ENCODE results near the gene SMARCA4.
"Not testable (repeated sequence)": the region's sequence is repeated elsewhere in the genome, so short reads cannot be mapped to it uniquely, and the experiment has no call there.

SMARCA4 gene

DNA sequence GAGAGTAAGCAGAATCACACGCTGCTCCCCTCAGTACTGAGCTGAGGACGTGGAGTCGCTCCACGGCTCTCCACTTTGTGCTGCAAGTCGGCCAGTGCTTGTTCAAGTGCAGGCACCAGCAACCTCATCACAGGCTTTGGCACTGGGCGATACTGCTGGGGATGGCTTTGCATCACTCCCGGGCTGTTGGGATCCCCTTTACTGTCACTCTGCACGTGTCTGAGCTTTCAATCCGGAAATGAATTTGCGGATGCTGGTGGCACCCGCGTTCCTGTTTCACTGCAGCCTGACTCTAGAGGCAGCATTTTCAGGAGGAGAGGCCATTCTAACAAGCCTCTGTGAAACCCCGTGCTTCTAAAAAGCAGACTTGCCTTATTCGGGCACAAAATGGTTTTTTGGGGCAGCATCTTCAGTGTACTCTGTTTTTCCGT is 19.1 kb downstream of the SMARCA4 start:
- peak; percentile 63 for DNase-seq (ENCODE audit: low spot score)

DNA sequence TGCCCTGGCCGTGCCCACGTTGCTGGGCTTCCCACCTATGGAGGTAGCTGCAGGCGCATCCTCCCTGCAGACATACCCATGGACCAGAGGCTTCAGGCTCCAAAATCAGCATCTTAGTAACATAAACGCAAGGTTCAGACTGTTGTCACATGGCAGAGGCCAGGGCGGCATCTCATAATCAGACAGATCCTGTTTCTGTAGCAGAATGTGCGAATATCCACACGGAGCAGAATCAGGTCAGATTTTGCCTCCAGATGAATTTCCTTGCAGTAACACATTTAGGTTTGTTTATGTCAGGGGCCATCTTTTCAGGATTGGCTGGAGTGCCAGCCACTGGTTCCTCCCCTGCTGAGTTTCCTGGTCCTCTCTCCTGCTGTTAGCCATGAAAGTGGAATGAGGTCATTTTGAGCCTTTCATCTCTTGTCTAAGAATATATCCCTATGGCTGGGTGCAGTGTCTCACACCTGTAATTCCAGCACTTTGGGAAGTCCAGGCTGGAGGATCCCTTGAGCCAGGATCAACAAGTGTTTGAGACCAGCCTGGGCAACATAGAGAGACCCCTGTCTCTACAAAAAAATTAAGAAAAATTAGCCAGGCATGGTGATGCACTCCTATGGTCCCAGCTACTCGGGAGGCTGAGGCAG is 20.5 kb downstream of the SMARCA4 start:
- DNase-seq (ENCODE audit: low spot score): peak; percentile 38

DNA sequence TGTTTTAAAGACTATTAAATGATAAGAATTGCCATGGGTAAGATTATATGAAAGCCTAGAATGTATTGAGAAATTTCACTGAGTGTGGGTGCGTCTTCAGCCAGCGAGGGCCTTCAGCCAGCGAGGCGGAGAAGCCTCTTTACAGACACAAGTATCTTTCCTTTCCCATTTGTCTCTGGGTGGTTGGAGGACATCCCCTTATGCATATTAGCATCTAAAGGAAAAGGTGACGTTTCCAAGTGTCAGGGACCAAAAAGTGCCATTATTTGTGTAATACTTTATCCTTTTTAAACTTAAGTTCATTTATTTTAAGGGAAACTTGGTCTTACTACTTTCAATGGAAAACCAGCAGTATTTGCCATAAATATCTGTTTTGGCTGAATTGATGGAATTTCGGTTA is 22.2 kb downstream of the SMARCA4 start:
- DNase-seq (ENCODE audit: low spot score): no peak

DNA sequence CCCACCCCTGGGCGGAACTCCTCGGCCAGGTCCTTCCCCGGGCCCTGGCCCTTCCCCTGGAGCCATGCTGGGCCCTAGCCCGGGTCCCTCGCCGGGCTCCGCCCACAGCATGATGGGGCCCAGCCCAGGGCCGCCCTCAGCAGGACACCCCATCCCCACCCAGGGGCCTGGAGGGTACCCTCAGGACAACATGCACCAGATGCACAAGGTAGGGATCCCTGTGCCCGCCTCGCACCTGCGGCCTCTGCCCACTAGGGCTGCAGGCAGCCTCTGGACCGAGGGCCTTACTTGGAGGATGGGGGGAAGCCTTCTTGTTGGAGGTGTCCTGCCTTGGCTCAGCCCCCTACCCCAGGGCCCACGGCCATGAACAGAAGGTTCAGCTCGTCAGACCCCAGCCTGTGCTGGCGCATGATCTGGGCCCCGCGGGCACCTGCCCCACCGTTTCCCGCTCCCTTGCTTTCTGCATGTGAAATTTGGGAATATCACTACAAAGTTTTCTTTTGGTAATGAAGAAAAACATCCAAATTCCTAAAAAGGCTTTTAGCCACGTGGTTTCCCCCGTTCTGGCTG is 23.4 kb downstream of the SMARCA4 start:
- DNase-seq (ENCODE audit: low spot score): no peak

DNA sequence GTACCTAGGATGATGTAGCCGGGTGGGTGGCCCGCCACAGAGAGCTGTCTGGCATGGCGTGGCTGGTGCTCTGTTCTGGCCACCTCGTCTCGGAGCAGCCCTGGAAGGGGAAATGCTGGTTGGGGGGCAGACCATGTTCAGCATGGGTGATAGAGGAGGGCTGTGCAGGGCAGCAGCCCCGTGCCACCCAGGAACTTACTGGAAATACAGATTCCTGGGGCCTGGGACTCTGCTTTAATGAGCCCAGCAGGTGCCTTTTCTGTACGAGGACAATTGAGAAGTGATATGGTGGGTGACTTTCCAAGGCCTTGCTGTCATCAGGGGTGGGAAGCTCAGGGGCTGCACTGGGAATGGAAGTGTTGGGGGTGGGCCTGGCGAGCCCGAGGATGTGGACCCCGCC is 24.7 kb downstream of the SMARCA4 start:
- DNase-seq (ENCODE audit: low spot score): no peak

DNA sequence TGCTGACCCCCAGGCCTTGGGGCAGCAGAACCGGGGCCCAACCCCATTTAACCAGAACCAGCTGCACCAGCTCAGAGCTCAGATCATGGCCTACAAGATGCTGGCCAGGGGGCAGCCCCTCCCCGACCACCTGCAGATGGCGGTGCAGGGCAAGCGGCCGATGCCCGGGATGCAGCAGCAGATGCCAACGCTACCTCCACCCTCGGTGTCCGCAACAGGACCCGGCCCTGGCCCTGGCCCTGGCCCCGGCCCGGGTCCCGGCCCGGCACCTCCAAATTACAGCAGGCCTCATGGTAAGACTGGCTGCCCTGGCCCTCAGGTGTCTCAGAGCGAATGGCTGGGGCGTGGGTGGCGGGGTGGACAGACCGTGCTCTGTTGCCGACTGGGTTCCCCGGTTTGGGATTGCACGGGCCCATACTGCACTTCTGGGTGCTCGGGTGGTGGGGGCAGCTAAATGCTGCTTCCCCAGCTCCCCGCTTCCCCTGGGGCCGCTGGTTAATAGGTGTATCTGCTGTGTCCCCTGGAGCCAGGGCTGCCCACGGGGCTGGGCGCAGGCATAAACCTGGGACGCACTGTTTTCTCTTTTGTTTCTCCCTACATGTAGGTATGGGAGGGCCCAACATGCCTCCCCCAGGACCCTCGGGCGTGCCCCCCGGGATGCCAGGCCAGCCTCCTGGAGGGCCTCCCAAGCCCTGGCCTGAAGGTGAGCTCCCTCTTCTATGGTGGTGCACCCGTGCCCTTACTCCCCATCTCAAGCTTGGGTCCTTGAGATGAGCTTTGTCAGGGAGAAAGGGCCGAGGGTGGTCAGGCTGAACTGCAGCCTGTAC is 25.7 kb downstream of the SMARCA4 start:
- DNase-seq (ENCODE audit: low spot score): no peak

DNA sequence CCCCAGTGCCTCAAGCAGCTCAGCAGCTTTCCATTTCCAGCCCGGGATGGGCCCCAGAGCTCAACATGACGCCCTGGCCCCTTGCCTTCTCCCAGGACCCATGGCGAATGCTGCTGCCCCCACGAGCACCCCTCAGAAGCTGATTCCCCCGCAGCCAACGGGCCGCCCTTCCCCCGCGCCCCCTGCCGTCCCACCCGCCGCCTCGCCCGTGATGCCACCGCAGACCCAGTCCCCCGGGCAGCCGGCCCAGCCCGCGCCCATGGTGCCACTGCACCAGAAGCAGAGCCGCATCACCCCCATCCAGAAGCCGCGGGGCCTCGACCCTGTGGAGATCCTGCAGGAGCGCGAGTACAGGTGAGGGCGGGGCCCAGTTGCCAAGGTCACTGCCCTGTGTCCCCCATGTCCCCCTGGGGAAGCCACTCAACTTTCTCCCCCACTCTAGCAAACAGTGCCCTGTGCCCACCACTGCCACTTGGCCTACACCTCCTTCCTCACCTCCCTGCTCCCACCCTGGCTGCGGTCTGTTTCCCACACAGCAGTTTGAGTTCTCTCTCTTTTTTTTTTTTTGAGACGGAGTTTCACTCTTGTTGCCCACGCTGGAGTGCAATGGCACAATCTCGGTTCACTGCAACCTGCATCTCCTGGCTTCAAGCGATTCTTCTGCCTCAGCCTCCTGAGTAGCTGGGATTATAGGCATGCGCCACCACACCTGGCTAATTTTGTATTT is 26.9 kb downstream of the SMARCA4 start:
- no peak for DNase-seq (ENCODE audit: low spot score)

DNA sequence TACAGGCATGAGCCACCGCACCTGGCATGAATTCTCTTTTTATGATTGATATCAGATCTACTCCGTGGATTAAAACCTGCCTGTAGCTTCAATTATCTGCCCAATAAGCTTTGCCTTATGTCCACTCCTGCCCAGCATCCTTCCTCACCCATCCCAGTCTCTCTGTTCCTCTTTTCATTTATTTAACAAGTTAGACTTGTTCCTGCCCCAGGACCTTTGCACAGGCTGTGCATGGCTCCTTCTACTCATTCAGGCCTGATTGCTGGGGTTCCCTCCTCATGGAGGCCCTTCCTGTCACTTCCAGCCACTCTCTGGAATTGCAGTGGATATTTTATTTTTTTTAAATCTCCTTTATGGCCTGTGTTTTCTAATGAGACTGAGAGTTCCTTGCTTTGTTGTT is 27.6 kb downstream of the SMARCA4 start:
- DNase-seq (ENCODE audit: low spot score): no peak

DNA sequence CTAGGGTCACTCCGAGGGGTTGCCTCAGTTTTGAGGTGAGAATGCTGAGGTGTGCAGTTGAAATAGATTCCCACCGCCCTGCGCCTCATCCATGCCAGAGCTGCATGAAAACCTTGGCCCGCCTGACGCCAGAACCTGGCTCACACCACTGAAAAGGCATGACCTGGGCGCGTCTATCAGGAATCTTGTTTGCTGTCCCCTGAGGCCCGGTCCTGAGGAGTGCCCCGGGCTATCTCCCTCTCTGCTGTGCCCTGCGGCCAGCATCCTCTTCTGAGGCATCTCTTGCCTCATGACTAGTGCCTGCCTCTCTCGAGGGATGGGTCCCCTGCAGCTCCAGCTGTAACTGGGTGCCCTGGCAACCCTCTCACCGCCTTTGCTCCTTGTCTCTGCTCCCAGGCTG is 28.1 kb downstream of the SMARCA4 start:
- DNase-seq (ENCODE audit: low spot score): no peak

DNA sequence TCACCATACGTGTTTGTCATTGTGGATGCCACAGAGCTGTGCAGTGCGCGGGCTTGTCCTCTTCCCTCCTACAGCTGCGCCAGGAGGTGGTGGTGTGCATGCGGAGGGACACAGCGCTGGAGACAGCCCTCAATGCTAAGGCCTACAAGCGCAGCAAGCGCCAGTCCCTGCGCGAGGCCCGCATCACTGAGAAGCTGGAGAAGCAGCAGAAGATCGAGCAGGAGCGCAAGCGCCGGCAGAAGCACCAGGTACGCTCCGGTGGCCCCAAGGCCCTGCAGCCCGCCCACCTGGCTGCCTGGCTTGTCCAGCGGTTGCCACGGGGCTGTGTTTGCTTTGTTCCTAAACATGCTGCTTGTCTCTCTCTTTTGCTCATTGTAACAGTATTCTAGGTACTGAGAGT is 30.2 kb downstream of the SMARCA4 start:
- DNase-seq (ENCODE audit: low spot score): no peak

DNA sequence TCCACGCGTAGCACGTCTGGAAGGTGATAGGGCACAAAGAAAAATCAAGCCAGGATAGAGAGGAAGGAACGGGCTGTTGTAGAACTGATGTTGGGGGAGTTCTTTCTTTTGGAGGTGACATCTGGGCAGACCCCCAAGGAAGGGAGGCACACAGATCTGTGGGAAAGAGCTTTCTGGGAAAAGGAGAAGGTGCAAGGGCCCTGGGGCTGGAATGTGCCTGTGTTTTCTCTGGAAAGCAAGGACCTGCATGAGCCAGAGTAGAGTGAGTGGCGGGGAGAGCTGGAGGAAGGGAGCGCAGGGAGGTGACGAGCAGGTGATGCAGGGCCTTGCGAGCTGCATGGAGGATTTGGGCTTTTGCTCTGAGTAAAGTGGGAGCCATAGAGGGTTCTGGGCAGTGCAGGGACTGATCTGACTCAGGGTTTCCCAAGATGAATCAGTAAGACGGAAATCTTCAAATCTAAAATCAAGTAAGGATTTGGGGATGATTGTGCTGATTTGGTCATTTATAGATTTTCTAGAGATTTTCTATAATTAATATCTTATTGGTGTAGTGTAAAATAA is 30.8 kb downstream of the SMARCA4 start:
- DNase-seq (ENCODE audit: low spot score): no peak

DNA sequence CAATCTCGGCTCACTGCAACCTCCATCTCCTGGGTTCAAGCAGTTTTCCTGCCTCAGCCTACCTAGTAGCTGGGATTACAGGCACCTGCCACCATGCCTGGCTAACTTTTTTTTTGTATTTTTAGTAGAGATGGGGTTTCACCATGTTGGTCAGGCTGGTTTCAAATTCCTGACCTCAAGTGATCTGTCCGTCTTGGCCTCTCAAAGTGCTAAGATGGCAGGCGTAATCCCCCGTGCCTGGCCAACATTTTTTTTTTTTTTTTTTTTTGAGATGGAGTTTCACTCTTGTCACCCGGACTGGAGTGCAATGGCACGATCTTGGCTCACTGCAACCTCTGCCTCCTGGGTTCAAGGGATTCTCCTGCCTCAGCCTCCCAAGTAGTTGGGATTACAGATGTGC is 31.3 kb downstream of the SMARCA4 start:
- DNase-seq (ENCODE audit: low spot score): not testable (repeated sequence)

DNA sequence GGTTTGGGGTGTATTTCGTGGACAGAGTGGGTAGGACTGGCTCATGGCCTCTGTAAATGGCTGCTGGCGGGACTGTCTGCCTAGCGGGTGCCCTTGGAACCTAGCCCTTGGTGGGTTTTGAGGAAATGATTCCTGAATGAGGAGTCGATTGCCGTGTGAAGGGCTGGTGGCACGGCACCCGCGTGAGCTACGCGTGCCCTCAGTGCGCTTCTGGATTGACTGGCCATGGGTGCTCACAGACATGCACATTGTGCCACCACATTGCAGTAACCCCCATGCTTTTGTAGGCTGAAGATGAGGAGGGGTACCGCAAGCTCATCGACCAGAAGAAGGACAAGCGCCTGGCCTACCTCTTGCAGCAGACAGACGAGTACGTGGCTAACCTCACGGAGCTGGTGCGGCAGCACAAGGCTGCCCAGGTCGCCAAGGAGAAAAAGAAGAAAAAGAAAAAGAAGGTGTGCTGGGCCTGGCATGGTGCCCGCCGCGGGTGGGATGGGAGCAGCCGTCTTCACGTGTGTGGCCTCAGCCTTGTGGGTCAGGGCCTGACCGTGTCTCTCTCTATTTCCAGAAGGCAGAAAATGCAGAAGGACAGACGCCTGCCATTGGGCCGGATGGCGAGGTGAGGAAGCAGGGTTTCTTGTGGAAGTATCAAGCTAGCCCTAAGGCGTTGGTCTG is 35.2 kb downstream of the SMARCA4 start:
- DNase-seq (ENCODE audit: low spot score): no peak

DNA sequence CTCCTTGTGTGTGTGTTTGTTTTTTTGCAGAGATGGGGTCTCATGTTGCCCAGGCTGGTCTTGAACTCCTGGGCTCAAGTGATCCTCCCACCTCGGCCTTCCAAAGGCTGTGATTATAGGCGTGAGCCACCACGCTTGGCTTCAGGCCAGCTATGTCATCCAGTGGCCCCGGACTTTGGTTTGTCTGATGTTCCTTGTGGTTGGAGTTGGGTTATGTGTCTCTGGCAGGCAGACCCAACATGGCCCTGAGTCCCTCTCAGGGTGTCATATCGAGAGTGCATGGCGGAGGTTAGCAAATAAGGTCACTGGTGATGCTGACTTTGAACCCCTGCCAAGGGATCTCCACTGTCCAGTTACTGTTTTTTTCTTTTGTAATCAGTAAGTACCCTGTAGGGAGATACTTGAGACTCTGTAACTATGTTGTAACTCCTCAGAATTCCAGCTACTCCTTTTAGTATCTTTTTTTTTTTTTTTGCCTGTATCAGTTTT is 37.3 kb downstream of the SMARCA4 start:
- DNase-seq (ENCODE audit: low spot score): no peak

DNA sequence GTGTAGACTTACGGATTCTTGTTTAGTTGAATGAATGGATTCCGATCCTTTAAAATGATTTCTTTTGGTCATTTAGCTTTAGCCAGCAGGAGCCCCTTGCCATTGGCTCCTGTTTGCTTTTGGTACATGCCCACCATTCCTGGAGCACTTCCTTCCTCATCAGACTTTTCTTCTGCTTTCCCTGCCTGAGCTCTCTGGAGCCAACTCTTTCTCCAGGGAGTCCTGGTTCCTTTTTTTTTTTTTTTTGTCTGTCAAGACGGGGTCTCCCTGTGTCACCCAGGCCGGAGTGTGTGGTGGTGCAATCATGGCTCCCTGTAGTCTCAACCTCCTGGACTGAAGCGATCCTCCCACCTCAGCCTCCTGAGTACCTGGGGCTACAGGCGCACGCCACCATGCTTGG is 37.8 kb downstream of the SMARCA4 start:
- DNase-seq (ENCODE audit: low spot score): no peak

DNA sequence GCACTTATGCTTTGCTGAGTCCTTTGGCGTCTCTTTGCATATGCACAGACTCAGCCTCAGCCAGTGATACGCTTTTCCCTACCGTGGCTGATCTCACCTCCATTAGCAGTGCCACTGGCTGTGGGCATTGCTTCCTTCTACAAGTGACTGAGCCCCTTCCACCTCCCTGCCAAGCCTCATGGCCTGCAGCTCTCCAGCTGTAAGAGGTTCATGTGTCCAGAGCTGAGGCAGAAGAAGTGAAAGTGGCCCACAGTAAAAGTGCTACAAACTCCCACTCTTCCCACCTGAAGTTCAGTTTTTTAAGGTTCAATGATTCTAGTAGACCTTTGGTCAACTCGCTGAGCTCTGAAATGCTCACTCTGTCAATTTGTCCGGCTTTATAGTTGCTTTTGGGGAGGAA is 44.7 kb downstream of the SMARCA4 start:
- no peak for DNase-seq (ENCODE audit: low spot score)

DNA sequence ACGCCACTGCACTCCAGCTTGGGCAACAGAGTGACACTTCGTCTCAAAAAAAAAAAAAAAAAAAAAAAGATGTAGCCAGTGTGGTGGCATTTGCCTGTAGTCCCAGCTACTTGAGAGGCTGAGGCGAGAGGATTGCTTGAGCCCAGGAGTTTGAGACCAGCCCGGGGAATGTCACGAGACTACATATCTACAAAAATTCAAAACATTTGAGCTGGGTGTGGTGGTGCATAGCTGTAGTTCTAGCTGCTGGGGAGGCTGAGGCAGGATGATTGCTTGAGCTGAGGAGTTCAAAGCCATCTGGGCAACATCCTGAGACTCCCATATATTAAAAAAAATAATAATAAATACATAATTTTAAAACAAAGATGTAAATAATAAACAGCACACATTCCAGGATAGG is 46.6 kb downstream of the SMARCA4 start:
- no peak for DNase-seq (ENCODE audit: low spot score)

DNA sequence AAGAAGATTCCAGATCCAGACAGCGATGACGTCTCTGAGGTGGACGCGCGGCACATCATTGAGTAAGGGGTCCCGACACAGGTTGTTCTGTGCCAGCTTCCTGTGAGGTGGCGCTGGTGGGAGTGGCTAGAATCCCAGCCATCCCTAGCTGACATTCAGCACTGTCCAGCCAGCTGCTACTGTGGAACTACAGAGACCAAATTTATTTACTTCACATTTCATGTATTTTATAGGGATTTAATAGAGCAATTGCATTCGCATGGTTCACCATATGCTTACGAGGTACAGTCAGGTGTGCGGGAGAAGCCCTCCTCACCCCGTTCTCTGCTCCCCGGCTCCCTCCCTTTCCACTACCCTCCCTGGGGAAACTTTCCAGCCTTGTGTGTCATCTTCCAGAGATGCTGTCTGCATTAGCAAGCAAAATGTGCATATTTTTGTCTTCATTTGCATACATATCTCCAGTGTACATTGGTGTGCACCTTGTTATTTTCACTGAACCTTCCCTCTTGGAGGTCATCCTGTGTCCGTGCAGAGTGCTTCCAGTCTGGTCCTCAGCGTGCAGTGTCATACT is 47.2 kb downstream of the SMARCA4 start:
- no peak for DNase-seq (ENCODE audit: low spot score)

DNA sequence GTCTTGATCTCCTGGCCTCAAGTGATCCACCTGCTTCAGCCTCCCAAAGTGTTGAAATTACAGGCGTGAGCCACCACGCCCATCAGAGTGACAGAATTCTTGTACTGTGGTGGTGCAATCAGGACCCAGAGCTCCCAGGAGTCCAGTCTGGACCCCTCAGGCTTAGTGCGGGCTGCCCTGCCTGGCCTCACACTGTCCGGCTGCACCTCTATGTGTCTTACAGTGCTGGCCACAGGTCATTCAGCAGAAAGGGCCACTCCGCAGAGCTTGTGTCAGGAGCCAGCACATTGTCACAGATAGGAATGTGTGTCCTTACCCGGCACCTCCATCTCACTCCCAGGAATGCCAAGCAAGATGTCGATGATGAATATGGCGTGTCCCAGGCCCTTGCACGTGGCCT is 49.2 kb downstream of the SMARCA4 start:
- DNase-seq (ENCODE audit: low spot score): no peak

DNA sequence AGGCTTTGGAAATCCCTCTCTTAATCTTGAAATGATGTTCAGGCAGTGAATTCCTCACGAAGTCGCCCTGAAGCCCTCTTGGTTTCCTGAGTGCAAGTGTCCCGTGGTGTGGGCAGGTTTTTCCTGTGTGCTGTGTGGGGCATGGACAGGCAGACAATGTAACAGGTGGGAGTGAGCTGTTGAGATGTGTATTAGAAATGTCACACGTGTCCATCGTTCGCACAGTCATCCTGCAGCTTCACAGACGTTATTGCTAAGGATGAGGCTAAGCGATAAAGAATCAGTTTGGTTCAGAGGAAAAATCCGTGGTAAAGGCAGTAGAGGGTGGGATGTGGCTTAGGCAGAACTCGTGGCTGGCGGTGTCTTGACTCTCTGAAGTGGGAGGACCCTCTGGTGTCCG is 51.7 kb downstream of the SMARCA4 start:
- DNase-seq (ENCODE audit: low spot score): no peak

DNA sequence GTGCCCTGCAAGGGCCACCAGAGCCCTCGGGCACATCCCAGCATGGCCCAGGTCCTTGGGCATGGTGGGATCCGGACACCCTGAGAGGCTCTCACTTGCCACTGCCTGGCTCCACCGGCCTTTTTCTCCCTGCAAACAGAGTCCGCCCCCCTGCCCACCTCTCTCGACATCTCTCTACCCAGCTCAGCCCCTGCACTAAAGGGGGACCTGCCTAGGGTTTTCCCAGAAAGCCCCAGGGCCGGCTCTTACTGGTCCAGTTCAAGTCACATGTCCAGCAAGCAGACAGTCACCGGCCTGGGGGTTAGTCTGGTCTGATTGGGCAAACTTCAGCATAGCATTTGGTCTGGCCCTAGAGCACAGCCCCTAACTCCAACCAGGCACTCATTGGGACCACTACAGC is 52.9 kb downstream of the SMARCA4 start:
- no peak for DNase-seq (ENCODE audit: low spot score)
